ENCODE measurements around the gene POLR3GL.

POLR3GL gene

GRCh38 chr1:145977486-145978470, 13.3 kb downstream of the POLR3GL start:
- TF ChIP-seq GATA3 (IDR thresholded peaks at IDR 0.05; ENCODE audit: low read depth, low read length) (no peak), GATA2 (IDR thresholded peaks at IDR 0.05; ENCODE audit: low read depth, low read length) (no peak)

DNA sequence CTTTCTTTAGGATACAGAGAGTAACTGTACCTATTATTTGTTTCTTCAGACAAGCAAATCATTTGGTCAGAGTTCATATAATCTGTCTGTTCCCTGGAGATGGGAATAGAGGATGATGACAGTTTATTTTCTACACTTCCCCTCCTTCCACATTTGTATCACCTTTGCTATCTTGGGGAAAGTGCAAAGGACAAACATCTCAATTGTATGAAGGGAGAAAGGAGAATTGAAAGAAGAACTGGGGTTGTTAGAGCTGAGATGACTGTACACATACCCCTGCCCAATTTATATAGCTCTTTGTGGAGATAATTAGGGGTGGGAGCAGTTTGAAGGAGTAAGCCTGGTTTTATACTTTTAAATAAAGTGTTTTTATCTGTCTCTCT, 14.0 kb downstream of the POLR3GL start:
- TF ChIP-seq GATA3 (IDR thresholded peaks at IDR 0.05; ENCODE audit: low read depth, low read length) (no peak), GATA2 (IDR thresholded peaks at IDR 0.05; ENCODE audit: low read depth, low read length) (no peak)

DNA sequence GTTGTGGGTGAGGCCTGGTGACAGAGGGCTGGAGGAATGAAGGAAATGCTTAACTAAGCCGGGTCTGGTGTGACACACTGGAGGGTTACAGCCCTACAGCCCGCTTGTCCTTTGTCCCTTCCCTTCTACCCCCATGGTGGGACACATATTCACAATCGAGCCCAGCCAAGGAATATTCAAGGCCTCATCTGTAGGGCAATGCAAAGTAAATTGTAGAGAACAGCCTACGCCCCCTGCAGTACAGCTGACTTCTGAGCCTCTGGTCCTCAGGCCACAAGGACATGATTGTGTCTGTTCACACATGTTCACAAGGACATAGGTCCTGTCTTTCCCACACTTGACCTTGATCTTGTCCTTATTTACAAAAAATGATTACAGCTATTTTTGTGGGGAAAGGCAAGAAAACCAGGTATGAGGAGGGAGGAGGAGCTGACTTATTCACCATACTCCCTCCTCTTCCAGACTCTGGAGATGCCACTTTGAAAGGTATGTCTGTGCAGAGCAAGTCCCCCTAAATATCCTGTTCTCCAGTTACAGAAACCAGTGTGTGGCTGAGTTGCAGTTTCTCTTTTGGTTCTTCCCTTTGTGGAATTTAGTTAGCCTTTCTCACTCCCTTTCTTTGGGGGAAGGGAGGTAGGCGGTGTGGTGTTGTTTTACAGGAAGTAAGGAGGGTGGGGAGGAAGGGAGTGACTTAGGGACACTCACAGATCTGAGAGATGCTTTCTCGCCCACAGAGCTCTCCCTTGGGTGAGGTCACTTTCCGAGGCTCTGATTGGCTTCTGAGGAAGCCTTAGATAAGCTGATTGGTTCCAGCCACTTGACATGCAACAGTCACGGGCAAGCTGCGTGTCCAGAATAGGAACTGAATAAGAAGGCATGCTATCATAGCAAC, 14.6 kb downstream of the POLR3GL start:
- TF ChIP-seq GATA2 (IDR thresholded peaks at IDR 0.05; ENCODE audit: low read depth, low read length) (peak; percentile 10; the same call in 1 of the 2 replicates), GATA3 (IDR thresholded peaks at IDR 0.05; ENCODE audit: low read depth, low read length) (no peak)

DNA sequence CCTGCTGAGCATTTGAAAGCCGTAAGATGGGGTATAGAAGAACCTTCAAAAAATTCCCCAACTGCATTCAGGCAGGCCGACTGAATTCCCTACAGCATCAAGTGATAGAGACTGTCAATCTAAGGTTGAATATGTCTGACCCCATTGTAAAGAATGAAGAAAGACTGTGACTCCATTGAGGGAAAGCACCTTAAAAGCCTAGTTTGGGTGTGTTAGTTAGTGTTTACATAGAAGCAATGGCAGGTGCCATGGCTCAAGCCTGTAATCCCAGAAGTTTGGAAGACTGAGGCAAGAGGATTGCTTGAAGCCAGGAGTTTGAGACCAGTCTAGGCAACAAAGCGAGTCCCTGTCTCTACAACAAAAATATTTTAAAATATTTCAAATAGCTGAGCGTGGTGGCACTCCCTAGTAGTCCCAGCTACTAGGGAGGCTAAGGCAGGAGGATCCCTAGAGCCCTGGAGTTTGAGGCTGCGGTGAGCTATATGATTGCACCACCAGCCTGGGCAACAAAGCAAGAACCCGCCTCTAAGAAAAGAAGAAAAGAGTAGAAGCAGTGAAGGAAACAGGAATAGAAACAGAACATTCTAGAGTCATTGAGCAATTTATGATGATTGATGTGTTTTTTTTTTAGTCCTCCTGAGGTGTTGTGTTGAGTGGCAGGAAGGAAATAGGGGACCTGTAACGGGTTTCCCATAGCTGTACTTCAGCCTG, 15.4 kb downstream of the POLR3GL start:
- TF ChIP-seq GATA2 (IDR thresholded peaks at IDR 0.05; ENCODE audit: low read depth, low read length) (no peak), GATA3 (IDR thresholded peaks at IDR 0.05; ENCODE audit: low read depth, low read length) (no peak)

GRCh38 chr1:145980457-145980994, 16.0 kb downstream of the POLR3GL start:
- TF ChIP-seq GATA2 (IDR thresholded peaks at IDR 0.05; ENCODE audit: low read depth, low read length), result no peak
- TF ChIP-seq GATA3 (IDR thresholded peaks at IDR 0.05; ENCODE audit: low read depth, low read length), result no peak

DNA sequence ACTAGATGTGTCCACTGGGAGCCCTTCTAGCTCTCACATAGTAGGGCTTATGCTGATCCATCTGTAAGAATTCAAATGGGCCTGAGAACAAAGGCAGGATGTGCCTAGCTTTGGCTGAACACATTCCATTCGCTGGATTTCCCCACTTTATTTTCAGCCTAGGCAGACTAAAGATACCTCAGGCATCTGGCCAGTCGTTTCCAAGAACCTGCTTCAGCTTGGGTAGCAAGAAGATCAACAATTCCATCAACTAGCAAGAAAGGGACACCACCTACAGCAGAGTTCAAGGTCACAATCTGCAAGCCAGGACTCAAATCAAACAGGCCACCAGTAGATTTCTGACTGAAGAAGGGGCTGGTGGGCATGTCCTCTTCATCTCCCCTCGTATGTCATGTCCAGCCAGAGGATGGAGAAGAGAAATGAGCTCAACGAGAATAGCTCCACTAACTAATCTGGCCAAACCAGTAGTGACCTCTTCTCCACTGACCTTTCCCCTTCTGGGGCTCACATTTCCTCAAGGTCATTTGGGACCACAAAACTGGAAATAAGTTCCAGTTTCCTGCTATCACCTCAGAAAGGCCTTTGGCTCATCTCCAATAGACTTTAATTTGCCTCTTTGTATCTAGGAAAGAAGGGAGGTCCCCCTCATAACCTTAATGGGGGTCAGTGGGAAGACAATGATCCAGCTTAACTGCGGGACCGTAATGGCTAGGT, 17.7 kb downstream of the POLR3GL start:
- TF ChIP-seq GATA3 (IDR thresholded peaks at IDR 0.05; ENCODE audit: low read depth, low read length) (no peak), GATA2 (IDR thresholded peaks at IDR 0.05; ENCODE audit: low read depth, low read length) (no peak)

- TF ChIP-seq GATA3 (IDR thresholded peaks at IDR 0.05; ENCODE audit: low read depth, low read length), result no peak
- TF ChIP-seq GATA2 (IDR thresholded peaks at IDR 0.05; ENCODE audit: low read depth, low read length), result no peak
Observed at GRCh38 chr1:145983206-145983675, 18.8 kb downstream of the POLR3GL start.

DNA sequence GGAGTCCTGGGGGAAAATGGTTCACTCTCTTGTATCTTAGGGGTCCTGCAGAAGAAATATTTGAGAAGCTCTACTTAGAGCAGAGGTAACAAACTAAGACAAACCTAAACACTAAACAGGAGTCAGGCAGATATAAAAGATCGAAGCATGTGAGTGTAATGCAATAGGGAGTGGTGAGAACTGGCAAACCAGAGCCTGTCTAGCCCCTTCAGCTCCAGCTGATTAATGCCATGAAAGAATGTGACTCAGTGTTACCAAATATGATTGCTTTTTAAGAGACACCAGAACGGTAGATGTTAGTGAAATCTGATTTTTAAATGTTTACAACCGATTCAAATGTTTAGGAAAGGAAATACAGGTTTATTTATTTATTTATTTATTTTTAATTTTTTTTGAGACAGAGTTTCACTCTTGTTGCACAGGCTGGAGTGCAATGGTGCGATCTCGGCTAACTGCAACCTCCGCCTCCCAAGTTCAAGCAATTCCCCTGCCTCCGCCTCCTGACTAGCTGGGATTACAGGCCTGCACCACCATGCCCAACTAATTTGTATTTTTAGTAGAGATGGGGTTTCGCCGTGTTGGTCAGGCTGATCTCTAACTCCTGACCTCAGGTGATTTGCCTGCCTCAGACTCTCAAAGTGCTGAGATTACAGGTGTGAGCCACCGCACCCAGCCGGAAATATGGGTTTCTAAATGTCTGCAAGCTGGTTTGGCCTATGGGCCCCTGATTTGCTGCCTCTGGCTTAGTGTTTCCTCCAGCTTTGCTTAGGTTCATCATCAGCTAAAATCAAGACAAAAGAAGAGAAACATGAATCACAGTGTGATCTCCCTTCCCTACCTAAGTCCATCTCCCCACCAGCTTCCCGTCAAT, 19.7 kb downstream of the POLR3GL start:
- TF ChIP-seq GATA2 (IDR thresholded peaks at IDR 0.05; ENCODE audit: low read depth, low read length) (no peak), GATA3 (IDR thresholded peaks at IDR 0.05; ENCODE audit: low read depth, low read length) (no peak)

DNA sequence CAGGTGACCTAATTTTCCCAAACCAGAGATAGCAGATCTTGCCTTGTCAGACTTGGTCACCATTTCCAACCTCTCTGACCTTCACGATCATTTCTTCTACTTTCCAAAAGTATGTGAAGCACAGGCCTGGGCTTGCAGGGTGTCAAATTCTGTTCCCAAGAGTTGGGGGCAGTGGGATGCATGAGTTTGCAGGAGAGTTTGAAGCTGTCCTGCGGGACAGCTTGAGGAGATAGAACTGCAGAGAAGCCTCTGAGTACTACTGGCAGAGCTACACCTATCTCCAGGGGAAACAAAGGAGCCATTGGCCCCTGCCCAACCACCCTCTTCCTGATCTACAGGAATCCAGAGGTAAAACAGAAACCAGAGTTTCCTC, 20.6 kb downstream of the POLR3GL start:
- TF ChIP-seq GATA3 (IDR thresholded peaks at IDR 0.05; ENCODE audit: low read depth, low read length) (no peak), GATA2 (IDR thresholded peaks at IDR 0.05; ENCODE audit: low read depth, low read length) (no peak)

DNA sequence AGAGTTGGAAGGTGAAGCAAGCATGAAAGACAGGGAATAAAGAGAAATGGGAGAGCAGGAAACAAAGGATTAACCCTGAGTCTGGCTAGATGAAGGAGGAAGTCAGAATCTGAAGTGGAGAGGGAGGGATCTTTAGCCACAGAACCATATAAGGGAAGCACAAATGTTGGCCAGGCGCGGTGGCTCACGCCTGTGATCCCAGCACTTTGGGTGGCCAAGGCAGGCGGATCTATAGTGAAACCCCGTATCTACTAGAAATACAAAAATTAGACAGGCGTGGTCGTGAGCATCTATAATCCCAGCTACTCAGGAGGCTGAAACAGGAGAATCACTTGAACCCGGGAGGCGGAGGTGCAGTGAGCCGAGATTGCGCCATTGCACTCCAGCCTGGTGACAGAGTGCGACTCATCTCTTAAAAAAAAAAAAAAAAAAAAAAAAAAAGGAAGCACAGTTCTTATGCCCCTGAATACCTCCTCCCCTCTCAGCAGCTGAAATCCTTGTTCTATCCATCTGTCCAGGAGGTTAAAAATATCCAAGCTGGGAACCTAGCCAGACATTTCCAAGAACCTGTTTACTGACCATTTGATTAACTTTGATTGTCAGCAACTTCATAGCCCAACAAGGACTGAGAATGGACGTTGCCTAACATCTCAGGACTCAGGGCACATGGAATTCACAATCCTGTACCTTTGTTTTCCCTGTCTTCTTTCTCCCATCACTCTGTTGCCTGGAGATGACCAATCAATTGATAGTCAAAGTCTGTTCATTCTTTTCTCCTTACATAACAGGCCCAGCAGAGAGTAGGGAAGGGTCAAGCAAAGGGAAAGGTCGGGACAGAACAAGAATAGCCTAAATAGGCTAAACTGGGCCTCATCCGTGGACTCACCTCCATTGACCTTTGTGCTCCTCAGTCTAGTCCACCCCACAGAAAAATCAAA, 21.3 kb downstream of the POLR3GL start:
- no peak for TF ChIP-seq GATA3 (IDR thresholded peaks at IDR 0.05; ENCODE audit: low read depth, low read length)

- TF ChIP-seq GATA2 (IDR thresholded peaks at IDR 0.05; ENCODE audit: low read depth, low read length) (no peak), GATA3 (IDR thresholded peaks at IDR 0.05; ENCODE audit: low read depth, low read length) (no peak)
Observed at GRCh38 chr1:145986551-145986950, 22.1 kb downstream of the POLR3GL start.

Measured in SH-SY5Y (cell line).